Kasumi-1 (cell line): ENCODE results near the gene RBP2.
A peak's percentile ranks its signal among the peaks of the same experiment; 100 is the strongest.
"Not testable (repeated sequence)": the region's sequence is repeated elsewhere in the genome, so short reads cannot be mapped to it uniquely, and the experiment has no call there.

Experiments used
- DNase-seq, 2 experiments: peaks; one replicate each; lab custom pipeline; 2025; lab: John Stamatoyannopoulos, UW

RBP2 gene

DNA sequence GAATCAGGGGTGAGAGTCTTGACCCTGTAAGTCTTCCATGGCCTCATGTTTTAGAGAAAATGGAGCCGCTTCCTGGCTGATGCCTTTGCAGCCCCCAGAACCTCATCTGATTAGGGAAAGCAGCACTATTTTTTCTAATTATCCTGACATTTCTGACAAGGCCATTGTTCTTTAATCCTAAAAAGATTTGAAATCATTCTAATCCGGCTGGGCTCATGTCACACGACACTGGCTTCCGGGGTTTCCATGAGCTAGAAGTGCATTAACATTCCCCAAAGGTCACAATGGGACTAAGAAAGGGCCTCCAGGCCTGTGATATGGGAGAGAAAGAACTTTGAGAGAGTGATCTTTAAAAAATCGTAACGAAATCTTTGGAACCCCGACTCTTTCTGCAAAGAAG, 33.1 kb downstream of the RBP2 start:
- no peak for DNase-seq

DNA sequence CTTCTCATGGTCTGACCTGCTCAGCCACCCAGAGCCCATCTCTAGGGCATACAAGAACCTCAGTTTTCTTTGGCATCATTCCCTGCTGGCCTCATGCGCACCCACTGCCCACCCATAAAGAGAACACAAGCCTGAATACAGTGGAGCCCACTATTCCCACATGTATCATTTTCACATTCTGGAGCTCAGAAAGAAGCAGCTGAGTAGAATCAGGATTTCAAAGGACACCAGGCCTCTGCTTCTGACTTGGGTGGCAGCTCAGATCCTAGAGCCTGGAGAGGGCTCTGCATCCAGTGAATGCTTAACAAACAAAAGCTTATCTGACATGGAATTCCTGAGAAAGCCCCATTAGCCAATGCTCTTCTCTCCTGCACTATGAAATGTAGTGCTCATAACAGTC, 34.7 kb downstream of the RBP2 start:
- no peak for DNase-seq

DNA sequence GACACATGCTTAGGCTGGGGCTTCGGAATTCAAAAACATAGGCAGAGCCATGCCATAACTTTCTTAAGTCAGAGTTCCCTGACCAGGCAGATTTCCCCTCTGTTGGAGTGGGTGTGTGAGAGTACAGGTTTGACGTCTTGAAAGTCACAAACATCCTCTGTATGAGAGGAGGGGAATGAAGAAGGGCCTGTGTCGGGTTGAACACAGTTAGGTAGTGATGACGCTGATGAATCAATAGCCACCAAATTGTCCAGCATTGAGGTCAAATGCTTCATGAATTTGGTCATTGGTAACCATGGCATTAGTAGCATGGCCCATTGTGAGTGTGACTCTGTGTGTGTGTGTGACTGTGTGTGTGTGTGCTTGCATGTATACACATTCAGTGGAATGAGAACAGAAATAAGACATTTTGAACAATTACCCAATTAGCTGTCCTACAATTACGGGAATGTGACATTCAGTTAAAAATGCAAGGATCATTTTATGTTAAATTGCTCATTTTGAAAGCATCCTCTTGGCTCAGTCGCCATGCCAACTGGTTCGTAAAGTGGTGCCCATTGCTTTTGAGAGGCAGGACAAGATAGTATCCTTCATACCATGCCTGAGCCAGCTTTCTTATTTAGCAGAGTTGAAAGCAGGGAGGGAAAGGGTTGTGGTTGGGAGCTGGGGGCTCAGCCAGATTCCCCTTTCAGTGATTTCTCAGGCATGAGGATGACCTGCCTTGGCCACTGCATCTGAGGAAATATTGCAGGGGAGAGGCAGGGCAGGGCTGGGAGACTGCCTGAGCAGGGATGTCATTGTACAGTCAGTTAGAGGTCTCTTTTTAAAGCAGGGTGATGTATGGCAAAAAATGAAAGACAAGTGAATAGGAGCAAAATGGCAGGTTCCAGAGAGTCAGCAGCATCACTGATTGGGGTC, 35.4 kb downstream of the RBP2 start:
- DNase-seq, result no peak

DNA sequence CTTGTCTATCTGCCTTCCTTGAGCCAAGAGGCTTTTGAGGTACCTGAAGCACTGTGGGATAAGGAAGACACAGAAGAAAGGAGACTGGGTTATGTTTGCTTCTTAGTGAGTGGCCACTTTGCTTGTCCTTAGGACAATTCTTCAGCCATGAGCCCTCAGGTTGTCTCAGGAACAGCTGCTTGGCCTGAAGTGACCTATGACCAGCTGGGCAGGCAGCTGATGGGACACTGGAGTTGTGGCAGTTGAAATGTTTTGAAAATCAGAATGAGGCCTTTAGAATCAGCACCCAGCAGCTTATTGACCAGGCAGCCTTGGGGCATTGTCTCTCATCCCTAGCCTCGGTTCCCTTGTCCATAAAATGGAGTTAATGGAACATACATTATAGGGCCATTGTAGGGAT, 37.0 kb downstream of the RBP2 start:
- DNase-seq, result no peak

DNA sequence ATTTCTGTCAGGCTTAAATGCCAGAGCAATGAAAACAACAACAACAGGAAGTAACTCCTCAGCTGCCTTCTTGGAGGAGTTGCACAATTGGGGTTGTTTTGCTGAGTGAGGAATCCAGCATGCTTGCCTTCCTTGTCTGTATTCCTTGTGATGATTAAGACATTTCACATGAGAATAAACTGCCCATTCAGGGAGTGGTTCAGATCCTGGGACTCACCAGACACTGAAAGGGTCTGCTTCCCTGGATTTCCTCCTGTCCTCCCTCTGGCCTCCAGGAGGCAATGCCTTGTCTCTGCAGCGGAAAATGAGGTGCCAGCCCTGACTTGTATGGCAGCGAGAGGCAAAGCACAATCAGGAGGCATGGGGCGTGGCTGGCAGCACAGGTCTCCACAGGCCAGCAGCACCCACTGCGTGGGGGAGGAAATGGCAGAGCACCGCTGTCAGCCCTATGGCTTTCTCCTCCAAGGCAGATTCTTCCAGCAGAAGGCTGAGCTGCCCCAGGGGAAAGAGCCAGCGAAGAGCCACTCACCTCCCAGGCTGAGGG, 41.5 kb downstream of the RBP2 start:
- no peak for DNase-seq

DNA sequence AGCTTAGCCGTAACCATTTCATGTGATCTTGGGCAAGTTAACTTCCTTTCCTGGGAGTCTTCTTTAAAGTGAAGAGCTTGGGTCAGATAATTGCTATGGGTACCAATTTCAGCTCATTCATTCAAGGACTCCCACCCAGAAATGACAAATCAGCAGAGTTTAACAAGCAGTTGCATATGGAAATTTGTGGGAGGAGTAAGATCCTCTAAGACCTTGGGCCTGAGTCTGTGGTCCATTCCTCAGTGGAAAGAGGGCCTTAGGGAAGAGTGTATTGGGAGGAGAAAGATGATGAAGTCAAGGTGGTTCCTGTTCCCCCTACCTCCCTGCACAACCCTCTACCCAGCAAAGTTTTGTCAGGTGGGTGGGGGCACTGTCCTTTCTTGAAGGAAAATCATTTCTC, 42.1 kb downstream of the RBP2 start:
- no peak for DNase-seq

DNA sequence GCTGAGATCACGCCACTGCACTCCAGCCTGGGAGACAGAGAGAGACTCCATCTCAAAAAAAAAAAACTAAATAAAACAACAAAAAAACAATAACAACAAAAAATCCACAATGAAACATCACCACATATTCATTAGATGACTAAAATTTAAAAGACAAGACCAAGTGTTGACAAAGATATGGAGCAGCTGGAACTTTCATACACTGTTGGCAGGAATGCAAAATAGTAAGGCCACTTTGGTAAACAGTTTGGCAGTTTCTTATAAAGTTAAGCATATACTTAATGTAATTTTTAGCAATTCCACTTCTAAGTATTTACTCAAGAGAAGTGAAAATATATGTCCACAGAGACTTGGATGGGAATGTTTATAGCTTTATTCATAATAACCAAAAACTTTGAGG, 43.2 kb downstream of the RBP2 start:
- DNase-seq, result no peak

DNA sequence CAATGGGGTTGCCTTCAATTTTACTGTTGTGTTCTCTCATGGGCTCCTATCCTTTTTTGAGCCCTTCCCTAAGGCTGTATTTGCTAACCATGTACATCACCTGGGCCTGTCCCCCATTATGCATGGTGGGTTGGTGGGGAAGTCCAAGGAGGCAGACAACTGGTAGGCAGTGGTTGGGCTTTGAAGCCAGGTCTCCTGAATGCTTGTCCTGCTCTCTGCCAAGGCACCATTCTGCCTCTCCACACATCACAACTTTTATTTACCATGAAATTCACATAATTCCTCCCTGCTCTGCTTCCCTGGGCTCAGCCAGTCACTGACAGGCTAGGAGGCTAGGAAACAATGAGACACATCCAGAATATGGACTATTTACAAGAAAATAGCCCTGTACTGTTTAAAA, 45.8 kb downstream of the RBP2 start:
- no peak for DNase-seq

DNA sequence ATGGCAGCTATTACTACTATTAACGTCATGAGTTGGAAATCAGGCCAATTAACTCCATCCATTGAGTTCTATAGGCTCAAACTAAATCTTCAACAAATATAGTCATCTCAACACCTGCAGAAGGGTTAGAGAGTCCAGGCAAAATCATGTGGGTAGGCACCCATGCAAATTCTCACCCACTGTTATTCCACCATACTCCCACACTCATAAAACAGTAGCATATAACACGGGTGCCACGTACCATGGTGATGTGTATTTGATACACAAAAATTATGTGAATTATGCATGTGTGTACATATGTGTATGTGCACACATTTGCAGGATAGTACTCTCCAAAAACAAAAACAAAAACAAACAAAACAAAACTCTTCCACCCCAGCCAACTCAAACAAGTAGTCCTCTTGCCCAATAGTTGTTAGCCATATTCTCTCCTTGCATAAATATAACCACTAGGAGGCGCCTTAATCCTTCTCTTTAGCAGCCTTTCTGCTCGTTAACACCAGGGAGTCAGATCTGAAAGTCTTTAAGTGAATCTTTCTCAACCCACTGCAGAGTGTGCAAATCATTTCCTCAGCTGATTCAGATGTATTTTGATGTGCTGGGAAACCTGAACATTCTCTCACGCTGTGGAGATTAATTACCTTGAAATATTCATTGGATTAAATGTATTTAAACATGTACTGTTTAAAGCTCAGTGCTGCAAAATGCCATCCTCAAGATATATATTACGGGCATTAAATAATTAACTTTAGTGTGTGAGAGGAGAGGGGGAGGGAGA, 48.8 kb downstream of the RBP2 start:
- peak; percentile 88 to 95 for DNase-seq

DNA sequence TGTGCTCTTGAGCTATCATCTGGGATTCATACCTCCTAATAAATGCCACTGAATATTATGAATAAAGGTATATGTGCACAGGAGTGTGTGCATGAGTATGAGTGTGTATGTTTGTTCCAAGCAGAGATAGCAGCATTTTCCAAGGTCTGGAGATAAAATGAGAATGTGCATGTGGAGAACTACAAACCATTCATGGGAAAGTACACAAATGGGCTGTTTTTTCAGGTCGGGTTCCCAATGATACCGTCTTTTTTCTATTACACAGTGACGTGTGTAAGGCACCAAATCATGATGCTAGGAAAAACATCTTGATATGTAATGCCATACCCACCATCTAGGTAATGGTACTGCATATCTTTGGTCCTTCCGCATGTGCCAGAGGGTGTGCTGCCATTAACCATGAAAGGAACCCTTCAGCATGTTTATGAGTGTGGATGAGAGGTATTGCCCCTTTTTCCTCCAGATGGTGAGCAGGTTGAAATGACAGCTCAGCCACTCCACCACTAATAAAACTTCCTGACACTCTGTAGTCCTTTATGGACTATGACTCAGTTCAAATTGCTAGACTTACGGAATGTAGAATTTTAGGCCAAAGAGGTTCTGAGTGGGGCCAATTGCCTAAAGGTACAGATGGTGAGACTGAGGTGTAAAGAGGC, 50.4 kb downstream of the RBP2 start:
- DNase-seq, result no peak

DNA sequence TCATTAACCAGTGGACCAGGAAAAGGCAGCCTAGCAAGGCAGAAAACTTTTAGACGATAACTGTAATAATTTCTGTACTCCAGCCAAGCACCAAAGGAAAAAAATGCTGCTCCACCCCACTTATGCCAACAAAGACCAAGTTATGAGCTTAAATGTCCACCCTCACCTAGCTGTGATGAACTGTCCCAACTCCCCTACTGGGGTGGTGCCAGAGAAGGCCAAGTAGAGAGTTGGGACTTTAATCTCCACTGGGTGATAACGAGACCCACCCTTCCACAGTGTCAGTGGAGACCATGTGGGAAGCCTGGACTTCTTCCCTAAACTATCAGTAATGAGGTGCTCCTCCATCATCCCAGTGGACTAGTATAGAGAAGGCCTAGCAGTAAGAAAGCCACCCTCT, 53.1 kb downstream of the RBP2 start:
- no peak for DNase-seq

DNA sequence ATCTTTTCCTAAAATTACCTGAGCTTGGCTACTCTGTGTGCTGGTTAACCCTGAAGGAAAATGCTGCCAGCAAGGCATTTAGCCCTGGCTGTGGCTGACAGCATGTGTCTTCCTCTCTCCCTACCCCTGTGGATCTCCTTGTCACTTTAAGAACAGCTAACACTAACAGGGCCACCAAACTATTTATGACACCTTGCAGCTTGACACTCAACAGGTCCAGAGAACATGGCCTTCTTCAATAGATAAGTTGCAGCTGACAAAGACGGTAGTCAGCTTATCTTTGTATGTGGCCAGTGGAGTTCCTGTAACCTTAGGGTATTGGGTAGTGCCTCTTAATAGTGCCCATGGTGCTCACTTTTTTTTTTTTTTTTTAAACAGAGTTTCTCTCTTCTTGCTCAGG, 54.9 kb downstream of the RBP2 start:
- DNase-seq, result no peak

DNA sequence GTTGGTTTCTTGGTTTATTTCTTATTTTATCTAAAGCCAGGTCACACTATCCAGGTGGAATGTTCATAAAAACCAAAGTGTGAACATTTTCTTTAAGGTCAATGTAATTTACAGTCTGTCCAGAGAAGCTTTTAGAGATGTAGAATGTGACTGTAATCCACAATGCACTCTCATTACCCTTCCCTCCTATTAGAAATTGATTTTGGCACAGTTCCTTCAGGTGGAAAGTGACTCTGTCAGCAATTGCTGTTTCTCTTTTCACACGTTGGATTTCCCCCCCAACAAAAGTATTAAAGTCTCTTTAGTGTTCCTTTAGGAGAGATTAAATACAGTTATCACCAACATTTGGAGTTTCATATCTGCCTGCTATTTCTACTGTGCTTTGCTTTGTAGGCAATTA, 55.3 kb downstream of the RBP2 start:
- no peak for DNase-seq

DNA sequence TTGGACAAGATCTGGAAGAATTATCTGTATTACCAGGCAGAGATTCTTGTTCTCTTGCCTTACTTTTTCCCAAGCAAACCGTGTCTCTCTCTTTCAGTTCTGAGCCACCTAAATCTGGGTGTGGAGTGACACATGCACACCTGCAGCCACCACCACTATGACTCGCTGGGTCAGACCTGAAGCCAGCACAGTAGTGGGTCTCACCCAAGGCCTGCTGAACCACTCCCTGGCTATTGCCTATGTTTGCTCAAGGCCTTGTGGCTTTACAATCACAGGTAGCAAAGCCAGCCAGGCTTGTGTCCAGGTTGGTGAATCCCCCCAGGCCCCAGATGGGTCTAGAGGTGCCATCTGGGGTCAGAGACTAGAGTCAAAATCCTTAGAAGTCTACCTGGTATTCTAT, 58.2 kb downstream of the RBP2 start:
- DNase-seq, result no peak

DNA sequence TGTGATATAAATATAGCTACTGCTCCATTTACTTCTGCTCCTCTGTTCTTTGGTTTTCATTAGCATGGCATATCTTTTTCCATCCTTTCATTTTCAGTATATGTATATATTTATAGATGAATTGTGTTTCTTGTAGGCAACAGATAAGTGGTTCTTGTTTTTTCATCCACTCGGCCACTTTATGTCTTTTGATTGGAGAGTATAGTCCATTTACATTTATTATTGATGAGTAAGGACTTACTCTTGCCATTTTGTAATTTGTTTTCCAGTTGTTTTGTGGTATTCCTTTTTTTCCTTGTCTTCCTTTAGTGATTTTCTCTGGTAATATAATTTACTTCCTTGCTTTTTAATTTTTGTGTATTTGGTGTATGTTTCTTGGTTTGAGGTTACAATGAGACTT, 60.0 kb downstream of the RBP2 start:
- DNase-seq, result no peak

DNA sequence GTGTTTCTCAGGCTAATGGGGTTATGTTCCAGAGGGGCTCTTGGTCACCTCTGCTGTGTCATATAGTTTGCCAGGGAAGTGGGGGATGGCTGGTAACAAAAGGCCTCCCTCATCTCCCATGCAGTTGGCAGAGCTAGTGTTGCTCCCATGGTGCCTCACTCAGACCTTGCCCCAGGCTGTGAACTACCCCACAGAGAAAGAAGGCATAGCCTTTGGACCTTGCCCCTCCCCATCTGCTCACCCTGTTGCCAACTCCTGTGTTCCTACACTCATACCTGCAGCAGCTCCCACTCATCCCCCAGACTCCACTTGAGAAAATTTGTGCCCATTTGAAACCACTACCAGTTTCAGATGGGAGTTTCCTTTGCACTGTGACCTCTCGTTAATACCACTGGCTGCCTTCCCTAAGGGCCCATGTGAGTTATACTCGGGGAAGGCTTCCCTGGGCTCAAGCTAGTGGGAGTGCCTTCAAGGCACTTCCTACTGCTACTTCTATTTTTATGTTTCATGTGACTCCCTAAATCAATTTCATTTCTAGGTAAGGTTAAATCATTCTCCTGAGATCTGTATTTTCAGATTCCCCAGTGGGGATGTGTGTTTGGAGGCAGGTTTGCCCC, 61.6 kb downstream of the RBP2 start:
- no peak for DNase-seq

DNA sequence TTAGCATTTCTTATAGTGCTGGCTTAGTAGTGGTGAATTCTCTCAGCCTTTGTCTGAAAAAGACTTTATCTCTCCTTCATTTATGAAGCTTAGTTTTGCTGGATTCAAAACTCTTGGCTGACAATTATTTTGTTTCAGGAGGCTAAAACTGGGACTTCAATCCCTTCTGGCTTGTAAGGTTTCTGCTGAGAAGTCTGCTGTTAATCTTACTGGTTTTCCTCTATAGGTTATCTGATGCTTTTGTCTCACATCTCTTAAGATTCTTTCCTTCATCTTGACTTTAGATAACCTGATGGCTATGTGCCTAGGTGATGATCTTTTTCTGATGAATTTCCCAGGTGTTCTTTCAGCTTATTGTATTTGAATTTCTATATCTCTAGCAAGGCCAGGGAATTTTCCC, 63.4 kb downstream of the RBP2 start:
- not testable (repeated sequence) for DNase-seq
